H1 (cell line): ENCODE data around the gene ZNF407. TPM values are rescaled to one million over a fixed set of nuclear protein-coding genes. Genes with fewer than 3 reads are reported as not detected.

Experiments used
- JUND ChIP-seq: IDR thresholded peaks from 2 replicates; pipeline ENCODE4 v1.6.1; 2011; ENCODE audit warnings: mild to moderate bottlenecking, improper control_type of control experiment, low read length
- YY1 ChIP-seq: IDR thresholded peaks from 2 replicates; pipeline ENCODE4 v1.6.1; 2011; ENCODE audit warnings: low read depth, mild to moderate bottlenecking, low read length
- polyA plus RNA-seq, 7 experiments: library from polyadenylated mRNA; depleted of rRNA in 3 of 7; stranded (reverse) in 5 of 7; unstranded in 2 of 7; fragments of >200 nt in 5 of 7; fragments of 200-250 nt in 2 of 7; gene quantifications; 1 replicate in 5 of 7; 2 replicates in 1 of 7; 4 replicates in 1 of 7; pipeline versions ENCODE4 v1.2.1 to v1.2.3, GENCODE V29; 2011 to 2013; ENCODE audit warnings: missing spikeins in 2 of 7, mixed read lengths in 2 of 7
- total RNA-seq: library from RNA; stranded (reverse); fragmentation: NEBNext Ultra II Directional; extraction: Animal tissue kit (Norgen Biotek cat#: 25700); gene quantifications from 2 replicates; pipeline ENCODE4 v1.2.1, GENCODE V29; 2021

ZNF407 gene
- total and polyA plus RNA-seq, 2 of the 8 experiments (the other 6 are each of a cell fraction or from before 2014, with no cell fraction given), result 1.5 to 6.8 TPM

GRCh38 chr18:75016025-75016717, 418.5 kb downstream of the ZNF407 start (continued):
- no peak for TF ChIP-seq JUND
- no peak for TF ChIP-seq YY1
